Lower leg skin (tissue), 3 donors: ENCODE data around the gene MTHFSD.

Source experiments
- POLR2A ChIP-seq, 2 donors: fragments of 450-650 bp; IDR thresholded peaks; one replicate each; pipeline ENCODE4 v1.6.1; 2016 to 2017; ENCODE audit warnings: antibody characterized with exemption in 2 of 2, mild to moderate bottlenecking in 1 of 2, moderate library complexity in 1 of 2
- TF ChIP-seq, protein P1 (sequence below), 3 donors: fragments of 450-650 bp; IDR thresholded peaks; one replicate each; pipeline ENCODE4 v1.5.1; 2016; ENCODE audit warnings: antibody characterized with exemption in 3 of 3, mild to moderate bottlenecking in 3 of 3, moderate library complexity in 2 of 3

DNA sequence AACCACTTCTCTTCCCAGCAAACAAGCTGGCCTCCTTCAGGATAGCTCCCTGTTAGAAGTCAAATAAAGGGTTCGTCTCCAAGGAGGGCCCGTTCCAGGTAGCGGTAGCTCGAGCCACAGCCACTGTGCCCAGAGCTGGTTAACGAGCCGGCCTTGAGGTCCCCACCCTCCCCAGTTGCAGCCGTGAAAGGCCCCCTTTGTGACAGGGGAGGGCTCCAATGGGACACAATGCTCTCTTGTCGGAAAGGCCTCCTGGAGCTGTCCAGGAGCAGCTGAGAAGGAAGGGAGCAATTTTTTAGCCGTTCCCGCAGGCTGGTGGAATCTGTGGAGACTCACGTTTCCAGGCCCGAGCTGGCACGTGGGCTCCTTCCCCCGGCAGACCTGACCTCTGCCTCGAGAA lies 74.6 kb downstream of the MTHFSD start:
- TF ChIP-seq, protein P1, sequence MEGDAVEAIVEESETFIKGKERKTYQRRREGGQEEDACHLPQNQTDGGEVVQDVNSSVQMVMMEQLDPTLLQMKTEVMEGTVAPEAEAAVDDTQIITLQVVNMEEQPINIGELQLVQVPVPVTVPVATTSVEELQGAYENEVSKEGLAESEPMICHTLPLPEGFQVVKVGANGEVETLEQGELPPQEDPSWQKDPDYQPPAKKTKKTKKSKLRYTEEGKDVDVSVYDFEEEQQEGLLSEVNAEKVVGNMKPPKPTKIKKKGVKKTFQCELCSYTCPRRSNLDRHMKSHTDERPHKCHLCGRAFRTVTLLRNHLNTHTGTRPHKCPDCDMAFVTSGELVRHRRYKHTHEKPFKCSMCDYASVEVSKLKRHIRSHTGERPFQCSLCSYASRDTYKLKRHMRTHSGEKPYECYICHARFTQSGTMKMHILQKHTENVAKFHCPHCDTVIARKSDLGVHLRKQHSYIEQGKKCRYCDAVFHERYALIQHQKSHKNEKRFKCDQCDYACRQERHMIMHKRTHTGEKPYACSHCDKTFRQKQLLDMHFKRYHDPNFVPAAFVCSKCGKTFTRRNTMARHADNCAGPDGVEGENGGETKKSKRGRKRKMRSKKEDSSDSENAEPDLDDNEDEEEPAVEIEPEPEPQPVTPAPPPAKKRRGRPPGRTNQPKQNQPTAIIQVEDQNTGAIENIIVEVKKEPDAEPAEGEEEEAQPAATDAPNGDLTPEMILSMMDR (IDR thresholded peaks at IDR 0.05): no peak
- no peak for TF ChIP-seq POLR2A (IDR thresholded peaks at IDR 0.05)
